Renal pelvis (tissue), 4 donors: ENCODE results near the gene EML6. TPM values are rescaled to one million over a fixed set of nuclear protein-coding genes. Genes with fewer than 3 reads are reported as not detected.

Experiments used
- DNase-seq: peaks from one replicate; pipeline ENCODE4 v3.0.0-alpha.2; 2013
- polyA plus RNA-seq, 3 donors: library from polyadenylated mRNA; unstranded; fragments of 120-200 nt; gene quantifications; one replicate each; pipeline ENCODE4 v1.2.1, GENCODE V29; 2013; ENCODE audit not compliant: insufficient read length in 3 of 3

EML6 gene
- polyA plus RNA-seq, 3 donors, result 11.8 to 21.9 (median 18.5) TPM

DNA sequence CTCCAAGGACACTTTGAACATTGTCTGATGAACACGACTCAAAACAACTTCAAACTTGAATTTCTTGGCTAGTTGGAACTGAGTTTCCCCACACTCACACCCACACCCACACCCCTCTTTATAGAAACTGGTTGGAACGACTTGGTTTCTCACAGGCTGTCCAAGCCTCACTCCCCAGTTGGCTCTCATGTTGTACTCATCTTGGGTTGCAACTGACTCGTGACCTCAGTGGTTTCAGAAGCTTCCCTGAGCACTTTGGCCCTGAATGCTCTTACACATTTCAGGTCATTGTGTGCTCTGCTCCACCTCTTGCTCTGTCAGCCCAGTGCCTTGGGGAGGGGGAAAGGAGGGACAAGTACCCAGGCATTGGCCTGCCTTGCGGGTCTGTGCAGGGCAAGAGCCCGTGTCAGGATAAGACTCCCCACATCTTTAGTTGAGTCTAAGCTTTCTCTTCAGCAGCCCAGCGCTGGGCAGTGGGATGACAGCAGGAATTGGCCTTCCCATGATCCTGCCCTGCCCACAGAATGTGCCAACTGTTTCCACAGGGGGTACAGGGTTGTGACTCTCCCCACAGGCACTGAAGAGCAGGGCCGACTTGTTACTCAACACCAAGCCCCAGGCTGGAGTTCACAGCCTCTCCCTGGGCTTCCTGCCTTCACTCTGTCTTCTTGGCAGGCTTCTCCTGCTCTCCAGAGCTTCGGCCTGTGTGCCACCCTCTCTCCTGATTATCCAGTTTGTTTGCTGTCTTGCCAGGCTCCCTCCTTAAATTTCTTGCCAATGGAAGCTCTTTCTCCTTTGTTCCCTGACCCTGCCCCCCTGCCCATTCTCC, 222.1 kb downstream of the EML6 start:
- DNase-seq, result no peak

DNA sequence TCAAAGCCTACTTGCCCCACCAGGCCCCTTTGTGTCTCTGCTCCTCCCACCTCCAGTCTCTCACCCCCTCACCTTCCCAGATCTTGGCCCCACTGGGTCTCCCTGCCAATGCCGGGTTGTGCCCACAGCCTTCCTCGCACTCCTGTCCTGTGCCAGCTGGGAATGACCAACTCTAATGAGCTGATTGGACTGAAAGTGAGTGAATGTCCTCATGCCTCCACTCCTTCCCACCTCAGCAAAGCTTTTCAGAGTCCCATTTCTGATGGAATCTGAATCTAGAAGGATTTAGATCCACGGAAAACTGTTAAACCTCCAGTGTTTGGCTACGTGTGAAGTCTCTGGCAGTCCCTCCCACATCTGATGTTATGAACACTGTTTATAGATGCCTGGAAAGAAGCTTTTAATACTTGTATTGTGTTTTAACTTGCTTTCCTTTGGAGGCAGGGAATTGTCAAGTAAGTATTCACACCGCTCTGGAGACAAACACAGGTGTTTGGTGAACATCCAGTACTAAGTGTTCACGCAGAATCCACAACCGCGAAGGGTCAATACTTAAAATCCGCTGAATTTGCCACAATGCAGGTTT, 222.9 kb downstream of the EML6 start:
- DNase-seq, result no peak

DNA sequence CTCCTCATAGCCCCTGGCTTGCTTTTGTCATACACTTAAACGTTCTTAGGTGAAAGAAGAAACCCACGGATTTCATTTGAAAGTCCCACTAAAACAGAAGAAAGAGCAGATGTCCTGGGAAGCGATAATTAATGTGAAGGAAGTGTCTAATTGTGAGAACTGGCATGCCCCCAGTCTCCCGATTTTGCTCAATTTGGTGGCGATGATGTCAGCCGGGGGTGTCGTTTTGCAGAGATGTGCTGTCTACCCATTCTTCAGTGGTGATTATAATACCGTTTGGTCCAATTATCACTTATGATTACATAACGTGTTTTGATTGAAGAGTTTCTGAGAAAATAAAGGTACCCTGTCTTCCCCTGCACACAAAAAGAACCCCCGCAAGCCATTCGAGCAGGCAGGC, 223.7 kb downstream of the EML6 start:
- DNase-seq, result no peak

- DNase-seq, result no peak
Observed at GRCh38 chr2:54947646-54948045, 224.2 kb downstream of the EML6 start.

DNA sequence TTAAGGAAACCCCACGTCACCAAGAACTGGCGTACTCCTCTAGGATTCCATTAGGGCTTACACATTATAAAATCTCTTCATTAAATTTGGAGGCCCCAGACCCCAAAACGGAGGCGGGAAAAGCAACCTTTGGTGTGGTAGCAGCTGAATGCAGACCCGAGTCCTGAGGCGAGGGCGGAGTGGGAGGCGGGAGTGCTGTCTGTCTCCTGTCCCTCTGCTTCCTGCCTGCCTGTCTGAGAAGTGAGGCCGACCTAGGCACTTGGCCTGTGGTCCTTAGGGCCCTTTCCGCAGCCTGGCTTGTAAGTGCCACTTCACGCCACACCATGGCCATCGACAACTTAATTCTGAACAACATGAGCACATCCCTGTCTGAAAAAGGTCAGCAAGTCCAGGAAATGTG, 224.7 kb downstream of the EML6 start:
- DNase-seq, result no peak

GRCh38 chr2:54949431-54949830, 226.0 kb downstream of the EML6 start:
- DNase-seq, result no peak

- no peak for DNase-seq
Observed at GRCh38 chr2:54950811-54951210, 227.3 kb downstream of the EML6 start.

- no peak for DNase-seq
Observed at GRCh38 chr2:54952425-54952824, 229.0 kb downstream of the EML6 start.

DNA sequence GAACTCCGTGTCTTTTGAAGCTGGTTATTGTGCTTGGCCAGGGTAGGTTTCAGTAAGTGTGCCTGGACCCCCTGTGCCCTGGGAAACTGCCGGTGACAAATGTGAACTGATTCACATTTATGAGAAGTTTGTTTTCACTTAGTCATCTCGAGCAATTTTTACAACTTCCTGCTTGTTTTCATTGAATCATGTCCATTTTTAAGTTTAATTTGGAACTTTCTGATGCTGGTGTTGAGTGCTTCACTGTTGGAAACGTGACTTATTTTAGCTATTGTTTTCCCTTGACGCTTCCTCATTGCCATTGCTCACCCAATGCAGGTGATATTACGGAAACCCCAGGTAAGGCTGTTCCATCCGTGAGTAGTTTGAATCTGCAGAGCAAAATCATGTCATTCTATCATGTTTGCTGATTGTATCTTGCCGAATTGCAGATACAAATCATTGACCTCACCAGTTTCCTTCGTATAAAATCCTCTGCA, 229.6 kb downstream of the EML6 start:
- no peak for DNase-seq

DNA sequence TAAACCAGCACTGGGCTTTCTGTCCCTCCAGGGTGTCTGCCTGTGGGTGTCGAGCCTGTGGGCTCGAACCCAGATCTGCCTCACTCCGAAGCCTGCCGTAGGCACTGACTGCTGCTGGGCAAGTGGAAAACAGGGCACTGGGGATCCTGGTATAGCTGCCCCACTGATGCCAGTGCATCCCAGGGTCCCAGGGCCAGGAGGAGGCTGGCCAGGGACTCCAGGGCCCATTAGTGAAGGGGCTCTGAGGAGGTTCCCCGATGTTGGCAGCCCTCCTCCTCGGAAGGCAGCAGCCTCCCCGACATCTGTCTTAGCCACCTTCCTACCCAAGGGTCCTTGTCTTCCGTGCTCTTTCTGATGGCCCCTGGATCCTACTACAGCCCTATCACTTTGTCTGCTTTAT, 230.7 kb downstream of the EML6 start:
- DNase-seq, result no peak

DNA sequence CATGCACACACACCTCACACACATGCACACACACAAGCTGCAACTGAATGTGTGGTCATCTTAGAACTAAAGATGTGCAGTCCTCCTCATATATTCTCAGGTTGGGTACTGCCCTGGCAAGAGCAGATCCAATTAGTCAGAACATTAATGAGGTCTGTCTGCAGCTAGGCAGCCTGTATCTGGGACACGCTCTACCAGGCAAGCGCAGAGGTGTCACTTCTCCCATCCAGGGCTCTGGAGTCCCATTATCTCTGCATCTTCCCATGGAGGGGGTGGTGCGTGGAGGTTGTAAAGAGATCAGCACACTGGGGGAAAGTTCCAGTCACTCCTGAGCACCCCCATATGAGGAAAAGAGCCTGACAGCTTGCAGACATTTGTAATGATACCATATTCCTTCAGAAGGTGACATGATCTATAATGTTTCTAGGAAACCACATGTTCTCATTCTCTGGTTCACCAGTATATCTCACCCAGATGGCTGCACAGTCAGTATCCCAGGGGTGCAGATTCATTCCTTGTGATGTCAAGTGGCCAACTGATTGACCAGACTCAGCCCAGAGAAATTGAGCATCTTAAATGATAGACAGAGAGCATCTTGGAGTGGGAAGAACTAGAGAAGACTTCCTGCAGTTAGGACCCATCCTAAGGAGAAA, 231.4 kb downstream of the EML6 start:
- no peak for DNase-seq

GRCh38 chr2:54955358-54956110, 232.1 kb downstream of the EML6 start:
- no peak for DNase-seq

DNA sequence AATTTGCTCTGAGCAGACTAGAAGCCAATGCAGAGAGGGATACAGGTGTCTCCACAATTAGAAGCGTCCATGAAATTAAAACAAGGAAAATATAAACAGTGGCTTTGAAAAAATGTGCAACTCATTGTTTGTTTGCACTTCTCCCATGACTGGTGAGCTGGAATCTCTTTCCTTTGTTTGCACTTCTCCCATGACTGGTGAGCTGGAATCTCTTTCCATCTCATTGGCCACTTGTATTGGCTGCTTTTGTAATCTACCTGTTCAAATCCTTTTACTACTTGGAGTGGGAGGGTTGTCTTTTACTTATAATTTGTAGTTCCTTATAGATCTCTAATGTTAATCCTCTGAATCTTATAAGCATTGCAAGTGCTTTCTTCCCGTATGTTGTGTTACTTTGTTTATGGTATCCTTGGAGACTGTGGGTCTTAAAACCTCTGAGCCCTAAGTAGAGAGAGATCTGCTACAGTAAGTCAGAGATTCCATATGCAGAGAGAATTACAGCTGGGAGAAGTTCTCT, 232.7 kb downstream of the EML6 start:
- no peak for DNase-seq

GRCh38 chr2:54957321-54957999, 234.0 kb downstream of the EML6 start:
- DNase-seq, result no peak

- DNase-seq, result no peak
Observed at GRCh38 chr2:54958717-54959371, 235.4 kb downstream of the EML6 start.

DNA sequence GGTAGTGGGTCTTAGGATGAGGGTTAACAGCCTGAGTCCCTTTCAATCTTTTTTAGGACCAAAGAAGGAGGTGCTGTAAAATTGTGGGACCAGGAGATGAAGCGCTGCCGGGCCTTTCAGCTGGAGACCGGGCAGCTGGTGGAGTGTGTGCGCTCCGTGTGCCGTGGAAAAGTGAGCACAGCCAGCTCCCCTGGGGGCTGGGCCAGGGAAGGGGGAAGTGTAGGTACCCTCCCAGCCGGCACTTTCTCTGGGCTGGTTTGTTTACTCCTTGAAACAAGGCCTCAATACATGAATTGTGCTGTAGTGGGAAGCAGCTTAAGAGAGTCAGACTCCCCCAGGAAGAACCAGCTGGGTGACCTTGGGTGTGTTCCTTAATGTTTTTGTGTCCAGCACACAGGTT, 236.7 kb downstream of the EML6 start:
- no peak for DNase-seq

DNA sequence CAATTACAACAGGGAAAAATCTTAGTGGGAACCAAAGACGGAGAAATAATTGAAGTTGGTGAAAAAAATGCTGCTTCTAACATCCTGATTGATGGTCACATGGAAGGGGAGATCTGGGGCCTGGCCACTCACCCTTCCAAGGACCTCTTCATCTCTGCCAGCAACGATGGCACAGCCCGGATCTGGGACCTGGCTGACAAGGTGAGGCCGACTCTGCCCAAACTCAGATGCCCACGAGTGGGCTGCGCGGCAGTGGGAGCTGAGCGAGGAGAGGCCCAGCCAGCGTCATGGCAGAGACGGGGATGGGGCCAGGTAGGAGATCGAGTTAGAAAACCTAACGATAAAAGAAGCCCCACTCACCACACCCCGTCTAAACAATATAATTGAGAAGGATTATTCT, 239.0 kb downstream of the EML6 start:
- DNase-seq, result no peak

DNA sequence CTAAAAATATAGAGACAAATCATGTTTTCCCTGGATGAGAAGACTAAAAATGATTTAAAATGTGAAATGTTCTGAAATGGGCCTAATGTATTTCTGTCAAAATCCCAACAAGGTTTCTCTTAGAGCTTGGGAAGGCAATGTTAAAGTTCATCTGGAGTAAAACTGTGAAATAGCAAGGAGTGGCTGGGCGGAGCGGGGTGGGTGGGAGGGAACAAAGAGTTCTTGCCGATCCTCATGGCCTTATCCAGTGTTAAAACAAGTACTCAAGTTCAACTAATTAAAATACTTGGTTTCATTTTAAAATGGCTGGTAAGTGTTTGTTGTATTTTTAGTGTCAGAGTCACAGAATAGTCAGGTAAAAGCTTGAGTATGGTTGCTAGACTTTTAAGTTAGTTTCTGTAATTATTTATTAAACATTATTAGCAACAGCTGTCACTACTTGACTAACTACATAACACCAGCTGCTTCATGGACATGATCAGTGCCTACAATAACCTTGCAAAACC, 239.5 kb downstream of the EML6 start:
- DNase-seq, result no peak

GRCh38 chr2:54963476-54963875, 240.0 kb downstream of the EML6 start:
- no peak for DNase-seq

- DNase-seq, result no peak
Observed at GRCh38 chr2:54964271-54964670, 240.8 kb downstream of the EML6 start.

DNA sequence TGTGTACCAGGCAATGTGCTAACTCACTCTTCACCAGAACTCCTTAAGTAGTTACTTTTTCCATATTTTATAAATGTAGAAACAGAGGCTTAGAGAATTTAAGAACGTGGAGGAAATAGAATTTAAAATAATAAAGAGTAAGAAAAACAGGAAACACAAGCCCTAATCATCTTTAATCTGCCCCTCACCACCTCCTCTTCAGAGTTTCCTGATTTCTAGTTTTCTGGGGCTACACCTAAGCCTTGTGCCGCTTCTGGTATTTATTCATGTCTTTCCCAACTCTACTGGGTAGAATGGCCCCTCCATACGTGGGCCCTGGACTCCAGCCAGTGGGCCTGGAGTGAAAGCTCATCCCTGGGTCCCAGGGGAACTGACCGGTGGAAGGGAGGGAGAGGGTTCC, 241.4 kb downstream of the EML6 start:
- no peak for DNase-seq
